Tibial artery (tissue), 4 donors: ENCODE measurements around the gene CCBE1.

Experiments used
- DNase-seq, 2 donors: peaks; one replicate each; pipeline ENCODE4 v3.0.0-alpha.2; 2019
- H3K27ac ChIP-seq, 2 donors: fragments of 200-600 bp; sonication (generic) in 1 of 2; 1 replicate in 1 of 2; 2 replicates in 1 of 2; pipeline ENCODE4 v1.5.1; 2018 to 2019; ENCODE audit warnings: mild to moderate bottlenecking in 1 of 2
- H3K27me3 ChIP-seq, 2 donors: fragments of 200-600 bp; sonication (generic) in 1 of 2; one replicate each; pipeline versions ENCODE4 v1.5.1 to v1.6.0; 2016 to 2019
- H3K36me3 ChIP-seq, 3 donors: fragments of 200-600 bp; sonication (generic) in 2 of 3; one replicate each; pipeline ENCODE4 v1.5.1; 2016 to 2019; ENCODE audit warnings: mild to moderate bottlenecking in 2 of 3
- H3K4me1 ChIP-seq, 4 donors: fragments of 200-600 bp; sonication (generic) in 2 of 4; 1 replicate in 3 of 4; 2 replicates in 1 of 4; pipeline ENCODE4 v1.5.1; 2016 to 2019
- H3K4me3 ChIP-seq, 2 donors: fragments of 200-600 bp; sonication (generic) in 1 of 2; 1 replicate in 1 of 2; 2 replicates in 1 of 2; pipeline ENCODE4 v1.5.1; 2018 to 2019; ENCODE audit warnings: mild to moderate bottlenecking in 2 of 2
- H3K9me3 ChIP-seq, 3 donors: fragments of 200-600 bp; sonication (generic) in 1 of 3; one replicate each; pipeline ENCODE4 v1.5.1; 2016 to 2019
- intact Hi-C: fragments of 100-400 bp; cut with DNase I; formaldehyde crosslinking; loops from one replicate; pipeline ENCODE4 v1.15.0; 2023; ENCODE audit warnings: low total_unique reads
- TF ChIP-seq, protein P1 (sequence below), 2 experiments: fragments of 200-600 bp in 1 of 2; fragments of 450-650 bp in 1 of 2; IDR thresholded peaks; one replicate each; pipeline ENCODE4 v1.5.1; 2017 to 2019; ENCODE audit warnings: antibody characterized with exemption in 2 of 2, mild to moderate bottlenecking in 1 of 2, moderate library complexity in 1 of 2

Gene CCBE1

DNA sequence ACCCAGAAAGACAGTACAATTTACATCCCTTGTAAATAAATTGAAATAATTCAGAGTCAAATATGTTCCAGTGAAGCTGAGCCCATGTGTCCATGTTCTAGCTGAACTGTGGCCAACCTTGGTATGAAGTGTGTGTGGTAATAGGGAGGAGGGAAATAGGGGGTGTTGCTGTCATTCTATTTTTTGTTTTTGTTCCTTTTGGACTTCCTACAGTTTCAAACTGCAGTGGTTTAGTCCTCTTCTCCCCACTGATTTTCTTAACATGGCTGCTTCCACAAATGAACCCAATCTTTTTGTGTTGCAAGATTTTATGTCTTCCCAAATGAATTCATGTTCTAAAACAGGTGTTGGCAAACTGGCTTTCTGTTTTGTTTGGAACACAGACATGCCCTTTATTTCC lies 156.9 kb downstream of the CCBE1 start:
- Histone ChIP-seq H3K36me3 (no peaks in the 10 kb centered on the region), H3K27ac (no peak overlapping the region), H3K27me3 (no peaks in the 10 kb centered on the region), H3K4me1 (no peaks in the 10 kb centered on the region), H3K4me3 (no peak overlapping the region), H3K9me3 (no peaks in the 10 kb centered on the region)
- DNase-seq = no peak
- intact Hi-C loops = no loop called here
- TF ChIP-seq, protein P1, sequence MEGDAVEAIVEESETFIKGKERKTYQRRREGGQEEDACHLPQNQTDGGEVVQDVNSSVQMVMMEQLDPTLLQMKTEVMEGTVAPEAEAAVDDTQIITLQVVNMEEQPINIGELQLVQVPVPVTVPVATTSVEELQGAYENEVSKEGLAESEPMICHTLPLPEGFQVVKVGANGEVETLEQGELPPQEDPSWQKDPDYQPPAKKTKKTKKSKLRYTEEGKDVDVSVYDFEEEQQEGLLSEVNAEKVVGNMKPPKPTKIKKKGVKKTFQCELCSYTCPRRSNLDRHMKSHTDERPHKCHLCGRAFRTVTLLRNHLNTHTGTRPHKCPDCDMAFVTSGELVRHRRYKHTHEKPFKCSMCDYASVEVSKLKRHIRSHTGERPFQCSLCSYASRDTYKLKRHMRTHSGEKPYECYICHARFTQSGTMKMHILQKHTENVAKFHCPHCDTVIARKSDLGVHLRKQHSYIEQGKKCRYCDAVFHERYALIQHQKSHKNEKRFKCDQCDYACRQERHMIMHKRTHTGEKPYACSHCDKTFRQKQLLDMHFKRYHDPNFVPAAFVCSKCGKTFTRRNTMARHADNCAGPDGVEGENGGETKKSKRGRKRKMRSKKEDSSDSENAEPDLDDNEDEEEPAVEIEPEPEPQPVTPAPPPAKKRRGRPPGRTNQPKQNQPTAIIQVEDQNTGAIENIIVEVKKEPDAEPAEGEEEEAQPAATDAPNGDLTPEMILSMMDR (IDR thresholded peaks at IDR 0.05) = no peak

DNA sequence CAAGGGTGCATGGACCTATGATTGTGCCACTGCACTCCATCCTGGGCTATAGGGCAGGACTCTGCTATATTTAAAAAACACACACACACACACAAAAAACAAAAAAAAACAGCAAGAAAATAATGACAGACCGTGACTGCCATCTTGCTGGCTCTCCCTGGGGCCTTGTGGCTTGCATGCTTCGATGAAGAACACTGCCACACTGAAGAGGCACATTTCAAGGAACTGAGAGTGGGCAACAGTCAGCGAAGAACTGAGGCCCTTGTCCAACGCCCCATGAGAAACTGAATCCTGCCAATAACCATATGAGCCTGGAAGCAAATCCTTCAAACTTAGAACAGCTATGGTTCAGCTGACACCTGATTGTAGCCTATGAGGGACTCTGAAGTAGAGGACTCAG lies 158.1 kb downstream of the CCBE1 start:
- H3K9me3 ChIP-seq = no peaks in the 10 kb centered on the region
- H3K4me3 ChIP-seq = no peak overlapping the region
- intact Hi-C loops = no loop called here
- no peak for DNase-seq
- no peak overlapping the region for H3K27ac ChIP-seq
- H3K27me3 ChIP-seq = peaks cover 0 to 5% of the 10 kb centered on the region in 2 donors
- no peaks in the 10 kb centered on the region for H3K36me3 ChIP-seq
- TF ChIP-seq, protein P1 (IDR thresholded peaks at IDR 0.05) = no peak
- no peaks in the 10 kb centered on the region for H3K4me1 ChIP-seq

DNA sequence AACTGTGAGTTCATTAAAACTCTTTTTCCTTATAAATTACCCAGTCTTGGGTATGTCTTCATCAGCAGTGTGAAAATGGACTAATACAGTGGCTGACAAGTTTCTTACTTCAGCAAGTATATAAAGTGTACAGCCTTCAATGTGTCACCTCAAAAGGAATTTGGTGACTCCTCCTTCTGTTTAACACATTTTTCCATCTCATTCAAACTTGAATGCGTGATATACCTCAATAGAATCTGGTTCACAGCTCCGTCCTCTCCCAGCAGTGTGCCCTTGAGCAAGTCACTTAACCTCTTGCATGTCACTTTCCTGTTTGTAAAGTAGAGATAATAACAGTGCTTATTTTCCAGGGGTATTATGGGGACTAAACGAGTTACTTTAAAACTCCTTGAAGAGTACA lies 159.6 kb downstream of the CCBE1 start:
- no peak overlapping the region for H3K27ac ChIP-seq
- no peaks in the 10 kb centered on the region for H3K9me3 ChIP-seq
- TF ChIP-seq, protein P1 (IDR thresholded peaks at IDR 0.05) = no peak
- H3K27me3 ChIP-seq = peaks cover 0 to 5% of the 10 kb centered on the region in 2 donors
- H3K4me3 ChIP-seq = no peak overlapping the region
- no peaks in the 10 kb centered on the region for H3K4me1 ChIP-seq
- intact Hi-C loops = no loop called here
- DNase-seq = no peak
- H3K36me3 ChIP-seq = no peaks in the 10 kb centered on the region

DNA sequence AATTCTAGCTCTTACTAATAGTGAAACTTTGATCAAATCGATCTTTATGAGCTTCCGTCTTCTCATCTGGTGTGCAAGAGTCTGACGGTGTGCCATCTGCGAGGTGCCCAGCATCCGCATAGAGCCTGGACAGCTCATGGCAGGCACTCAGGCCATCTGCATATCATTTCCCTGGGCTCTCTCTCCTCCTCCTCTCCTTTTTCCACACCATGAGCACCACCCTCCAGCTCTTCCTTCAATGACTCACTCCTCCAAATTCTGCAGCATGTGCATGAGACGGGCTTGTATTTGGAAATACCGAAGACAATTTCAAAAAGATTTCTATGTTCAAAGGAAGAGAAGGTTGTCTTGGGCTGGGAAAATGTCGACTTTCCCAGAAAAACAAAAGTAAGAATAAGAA lies 161.1 kb downstream of the CCBE1 start:
- Histone ChIP-seq H3K4me3 (no peak overlapping the region), H3K36me3 (no peaks in the 10 kb centered on the region), H3K27ac (no peak overlapping the region), H3K4me1 (no peaks in the 10 kb centered on the region), H3K9me3 (no peaks in the 10 kb centered on the region), H3K27me3 (peaks cover 0 to 5% of the 10 kb centered on the region in 2 donors)
- DNase-seq = no peak
- TF ChIP-seq, protein P1 (IDR thresholded peaks at IDR 0.05) = no peak
- intact Hi-C loops = no loop called here

DNA sequence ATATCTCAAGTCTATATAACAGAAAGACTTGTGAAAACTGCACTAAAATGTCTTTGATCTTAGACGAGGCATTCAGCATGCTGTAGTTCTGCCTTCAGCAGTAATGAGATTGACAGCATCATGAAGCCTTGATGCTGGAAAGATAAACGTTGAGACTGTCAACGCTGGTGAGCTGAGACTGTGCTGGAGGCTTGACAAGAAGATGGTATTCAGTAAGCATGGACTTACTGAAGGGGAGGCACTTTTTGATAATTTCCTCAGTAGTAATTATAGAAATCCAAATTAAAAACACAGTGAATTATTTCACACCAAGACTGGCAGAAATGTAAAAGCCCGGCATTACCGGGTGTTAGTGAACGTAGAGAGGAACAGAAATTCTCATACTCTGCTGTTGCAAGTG lies 162.2 kb downstream of the CCBE1 start:
- DNase-seq = no peak
- Histone ChIP-seq H3K36me3 (no peaks in the 10 kb centered on the region), H3K4me3 (no peak overlapping the region), H3K9me3 (no peaks in the 10 kb centered on the region), H3K27ac (no peak overlapping the region), H3K4me1 (no peaks in the 10 kb centered on the region), H3K27me3 (peaks cover 0 to 5% of the 10 kb centered on the region in 2 donors)
- intact Hi-C loops = no loop called here
- TF ChIP-seq, protein P1 (IDR thresholded peaks at IDR 0.05) = no peak

DNA sequence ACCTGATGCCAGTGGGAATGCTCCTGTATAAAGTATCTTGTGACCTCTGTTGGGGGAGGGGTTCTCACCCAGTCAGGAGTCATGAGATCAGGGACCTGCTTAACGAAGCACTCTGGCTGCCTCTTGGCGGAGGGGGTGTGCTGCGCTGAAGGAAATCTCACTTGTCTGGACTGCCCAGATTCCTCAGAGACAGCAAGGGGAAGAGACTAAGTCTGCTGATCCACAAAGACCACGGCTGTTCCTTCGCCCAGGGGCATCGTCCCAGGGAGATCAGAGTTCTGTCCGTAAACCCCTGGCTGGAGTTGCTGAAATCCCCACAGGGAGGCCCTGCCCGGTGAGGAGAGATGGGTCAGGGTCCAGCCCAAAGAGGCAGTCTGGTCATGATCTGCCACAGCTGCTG lies 168.4 kb downstream of the CCBE1 start:
- intact Hi-C loops = no loop called here
- TF ChIP-seq, protein P1 (IDR thresholded peaks at IDR 0.05) = no peak

More for the DNA sequence above, 168.4 kb downstream of the CCBE1 start:
- Histone ChIP-seq H3K4me1 (no peaks in the 10 kb centered on the region), H3K27me3 (peaks cover 0 to 3% of the 10 kb centered on the region in 2 donors), H3K4me3 (no peak overlapping the region), H3K36me3 (no peaks in the 10 kb centered on the region), H3K9me3 (no peaks in the 10 kb centered on the region), H3K27ac (no peak overlapping the region)
- DNase-seq = no peak
